Measurements from ENCODE around the gene AFF3. TPM values are rescaled to one million over a fixed set of nuclear protein-coding genes. Genes with fewer than 3 reads are reported as not detected.

AFF3 gene
- total and polyA plus RNA-seq, 2 donors (not counting 3 experiments of a cell fraction or from before 2014, with no cell fraction given): 0.06 to 0.07 TPM

DNA sequence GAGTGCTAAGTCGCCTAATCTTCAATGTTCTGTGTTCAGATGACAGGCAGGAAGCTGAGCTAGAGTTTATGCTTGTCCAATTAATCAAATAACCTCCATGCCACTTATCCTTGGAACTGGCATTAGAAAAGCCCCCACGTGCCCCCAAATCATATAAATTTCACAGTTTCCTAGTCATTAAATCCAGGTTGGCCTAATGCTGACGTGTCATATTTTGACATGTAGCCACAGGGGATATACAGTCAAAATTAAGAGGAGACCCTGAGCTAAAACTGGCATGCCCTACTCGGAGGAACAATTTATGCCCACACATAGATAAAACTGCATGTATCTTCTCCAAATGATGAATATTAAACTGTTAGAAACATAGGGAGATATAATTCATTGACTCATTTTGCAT lies 101.0 kb downstream of the AFF3 start:
- no peaks in the 10 kb centered on the region for H3K9me1 ChIP-seq (replicated peaks; ENCODE audit: control insufficient read depth, extremely low read depth, insufficient read depth, low read length)
- H2AFZ ChIP-seq (ENCODE audit: low read depth, low read length): no peak overlapping the region
- no peak overlapping the region for H3K9ac ChIP-seq (replicated peaks; ENCODE audit: extremely low read depth, insufficient read depth, low read length)
- H4K20me1 ChIP-seq (replicated peaks; ENCODE audit: control insufficient read depth, extremely low read depth, insufficient read depth, low read length): no peaks in the 10 kb centered on the region
- DNase-seq (ENCODE audit: low read depth, low spot score) (no peak), FAIRE-seq (no peak)
- H3K4me2 ChIP-seq (ENCODE audit: insufficient read depth, low read length): no peak overlapping the region
- no peak overlapping the region for H3K4me3 ChIP-seq (replicated peaks in 1 of 3; ENCODE audit: insufficient read depth in 1 of 3, low read depth in 1 of 3, low read length in 3 of 3)
- dilution Hi-C loops (cut with MboI; ENCODE audit: extremely low pct_ligation_motif_present, low sequenced_read_pairs): no loop called here
- H3K4me1 ChIP-seq (ENCODE audit: control insufficient read depth, extremely low read depth, insufficient read depth, low read length): no peaks in the 10 kb centered on the region
- BruUV-seq (replicated peaks): no TSS peak
- no peaks in the 10 kb centered on the region for H3K9me3 ChIP-seq (replicated peaks; ENCODE audit: control insufficient read depth, insufficient read depth, low read length)
- H3K27me3 ChIP-seq (ENCODE audit: control insufficient read depth in 2 of 2, insufficient read depth in 2 of 2, low read length in 2 of 2): no peaks in the 10 kb centered on the region
- ChIA-PET CTCF (interaction anchor here (1.5 kb wide), 1 partner anchor 10 kb away, joined by 3 read pairs; no protein-coding TSS in a partner anchor), POLR2A (no interaction called here)
- H3K27ac ChIP-seq (ENCODE audit: insufficient read depth, low read depth, low read length): no peak overlapping the region
- intact Hi-C loops (cut with micrococcal nuclease): no loop called here
- no peaks in the 10 kb centered on the region for H3K79me2 ChIP-seq (ENCODE audit: control insufficient read depth, insufficient read depth, low read length)
- no peaks in the 10 kb centered on the region for H3K36me3 ChIP-seq (ENCODE audit: control insufficient read depth in 2 of 2, extremely low read depth in 1 of 2, insufficient read depth in 2 of 2, low read length in 2 of 2)
- TF ChIP-seq JUN (IDR thresholded peaks at IDR 0.05; ENCODE audit: borderline replicate concordance, insufficient read depth, insufficient read length, low read depth): no peak
- TF ChIP-seq GATA2 (IDR thresholded peaks at IDR 0.05; ENCODE audit: insufficient read depth, insufficient read length, low read depth, low read length): no peak
- no peak for TF ChIP-seq MYC (IDR thresholded peaks at IDR 0.05; ENCODE audit: low read depth, low read length)
- no peak for TF ChIP-seq POLR2A (IDR thresholded peaks at IDR 0.05; ENCODE audit: low read depth, low read length)
- TF ChIP-seq, protein P1, sequence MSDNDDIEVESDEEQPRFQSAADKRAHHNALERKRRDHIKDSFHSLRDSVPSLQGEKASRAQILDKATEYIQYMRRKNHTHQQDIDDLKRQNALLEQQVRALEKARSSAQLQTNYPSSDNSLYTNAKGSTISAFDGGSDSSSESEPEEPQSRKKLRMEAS (IDR thresholded peaks at IDR 0.05; ENCODE audit: insufficient read depth, insufficient read length): no peak
- no peak for TF ChIP-seq CTCF (IDR thresholded peaks at IDR 0.05; ENCODE audit: extremely low read depth in 1 of 2, insufficient read depth in 1 of 2, low read depth in 1 of 2, low read length in 2 of 2)
- TF ChIP-seq POLR2AphosphoS5 (IDR thresholded peaks at IDR 0.05; ENCODE audit: insufficient read depth, low read depth, low read length): no peak
- no peak for TF ChIP-seq FOS (IDR thresholded peaks at IDR 0.05; ENCODE audit: borderline replicate concordance, insufficient read depth, low read length)
- TF ChIP-seq EZH2 (IDR thresholded peaks at IDR 0.05; ENCODE audit: borderline replicate concordance, low read depth, low read length, severe bottlenecking): no peak
